Naive thymus-derived CD4-positive, alpha-beta T cell (primary cell): Measurements from ENCODE around the gene CEPT1. TPM values are rescaled to one million over a fixed set of nuclear protein-coding genes. Genes with fewer than 3 reads are reported as not detected.

Experiments used
- ATAC-seq: fragments of 150-1000 bp; cut with Tn5 transposase; 2 replicates; pipeline ENCODE4 v1.10.0; 2021; ENCODE audit warnings: mild to moderate bottlenecking, moderate library complexity
- CTCF ChIA-PET: fragments of 350-600 bp; sonication (Branson Sonifier 250); formaldehyde crosslinking; loops from one replicate; lab custom pipeline; 2021; ENCODE audit warnings: antibody characterized with exemption; lab: Charles Lee
- POLR2A ChIA-PET: fragments of 350-600 bp; sonication (Branson Sonifier 250); formaldehyde crosslinking; loops from one replicate; lab custom pipeline; 2021; ENCODE audit warnings: antibody characterized with exemption, inconsistent platforms; lab: Charles Lee
- DNase-seq, 9 donors: peaks; one replicate each; pipeline versions ENCODE4 v3.0.0 to v3.0.0-alpha.2; 2020 to 2022; ENCODE audit warnings: mixed read lengths in 1 of 9
- H3K27ac ChIP-seq: one replicate; pipeline ENCODE4 v1.7.0; 2013; ENCODE audit warnings: mild to moderate bottlenecking, low read depth, low read length, moderate library complexity
- H3K27me3 ChIP-seq, 2 donors: one replicate each; pipeline ENCODE4 v1.7.0; 2013; ENCODE audit warnings: low read length in 2 of 2, mild to moderate bottlenecking in 2 of 2, moderate library complexity in 2 of 2; ENCODE audit not compliant: control insufficient read depth in 2 of 2, insufficient read depth in 2 of 2
- H3K36me3 ChIP-seq, 3 experiments: 1 replicate in 2 of 3; 2 replicates in 1 of 3; pipeline ENCODE4 v1.7.0; 2013; ENCODE audit warnings: low read length in 3 of 3, mild to moderate bottlenecking in 3 of 3, moderate library complexity in 1 of 3; ENCODE audit not compliant: insufficient read depth in 3 of 3, control insufficient read depth in 2 of 3
- H3K4me1 ChIP-seq, 2 donors: one replicate each; pipeline ENCODE4 v1.7.0; 2013; ENCODE audit warnings: low read length in 2 of 2, mild to moderate bottlenecking in 2 of 2, moderate library complexity in 1 of 2; ENCODE audit not compliant: control insufficient read depth in 2 of 2, insufficient read depth in 2 of 2
- H3K4me3 ChIP-seq: 2 replicates; pipeline ENCODE4 v1.7.0; 2013; ENCODE audit warnings: mild to moderate bottlenecking, low read length
- H3K9me3 ChIP-seq, 3 experiments: 1 replicate in 2 of 3; 2 replicates in 1 of 3; pipeline ENCODE4 v1.7.0; 2013; ENCODE audit warnings: low read length in 3 of 3; ENCODE audit not compliant: control insufficient read depth in 2 of 3
- H3K27ac Mint-ChIP-seq, 9 donors: one replicate each; pipeline ENCODE4 v1.8.0; 2020 to 2022; ENCODE audit warnings: mixed read lengths in 9 of 9, mild to moderate bottlenecking in 8 of 9, moderate library complexity in 5 of 9, inconsistent platforms in 2 of 9
- H3K27me3 Mint-ChIP-seq, 5 donors: one replicate each; pipeline ENCODE4 v1.8.0; 2021 to 2022; ENCODE audit warnings: mixed read lengths in 5 of 5, mild to moderate bottlenecking in 1 of 5
- H3K36me3 Mint-ChIP-seq, 5 donors: one replicate each; pipeline ENCODE4 v1.8.0; 2020 to 2022; ENCODE audit warnings: mixed read lengths in 5 of 5, mild to moderate bottlenecking in 3 of 5, inconsistent platforms in 1 of 5
- H3K4me1 Mint-ChIP-seq, 7 donors: one replicate each; pipeline ENCODE4 v1.8.0; 2020 to 2022; ENCODE audit warnings: mixed read lengths in 7 of 7, mild to moderate bottlenecking in 3 of 7, inconsistent platforms in 1 of 7
- H3K4me3 Mint-ChIP-seq, 10 donors: one replicate each; pipeline ENCODE4 v1.8.0; 2020 to 2022; ENCODE audit warnings: mild to moderate bottlenecking in 10 of 10, mixed read lengths in 10 of 10, moderate library complexity in 6 of 10, inconsistent platforms in 2 of 10
- H3K9me3 Mint-ChIP-seq, 11 donors: one replicate each; pipeline ENCODE4 v1.8.0; 2020 to 2022; ENCODE audit warnings: mixed read lengths in 11 of 11, mild to moderate bottlenecking in 4 of 11, inconsistent platforms in 1 of 11, moderate library complexity in 1 of 11
- intact Hi-C, 2 donors: fragments of 100-400 bp; cut with micrococcal nuclease; formaldehyde crosslinking; loops; one replicate each; pipeline ENCODE4 v1.15.1; 2023
- polyA plus RNA-seq, 2 donors: library from polyadenylated mRNA; unstranded; fragments of 300-500 nt; fragmentation: Illumina TruSeq; gene quantifications; one replicate each; pipeline ENCODE4 v1.2.3, GENCODE V29; 2021
- total RNA-seq, 6 experiments: library from RNA in 5 of 6; stranded (reverse) in 5 of 6; gene quantifications; 1 replicate in 5 of 6; 2 replicates in 1 of 6; pipeline ENCODE4 v1.2.3 and lab custom pipeline; 2021 to 2026

CEPT1 gene
- total and polyA plus RNA-seq, 7 experiments from 2014 or later: 23.0 to 57.5 (median 39.7) TPM

DNA sequence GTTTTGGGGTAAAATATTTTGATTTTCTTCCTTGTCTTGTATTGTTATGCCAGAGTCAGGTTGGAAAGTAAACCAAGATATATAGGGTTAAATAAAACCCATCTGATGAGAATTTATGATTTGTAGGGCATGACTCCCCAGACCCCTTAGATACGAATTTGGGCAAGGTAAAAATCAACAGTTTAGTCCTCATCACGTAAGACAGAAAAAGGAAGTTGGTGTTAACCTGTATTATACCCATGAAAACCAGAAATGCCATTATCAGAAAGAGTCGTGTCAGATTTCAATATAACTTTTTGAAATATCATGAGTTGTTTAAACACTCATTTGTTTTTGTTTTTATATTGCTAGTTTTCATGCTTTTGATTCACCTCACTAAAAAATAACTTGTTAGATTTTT is 11.8 kb downstream of the CEPT1 start:
- Histone ChIP-seq H3K36me3 (peaks cover 0 to 33% (median 9%) of the 10 kb centered on the region in 3 experiments), H3K27ac (no peak overlapping the region)

DNA sequence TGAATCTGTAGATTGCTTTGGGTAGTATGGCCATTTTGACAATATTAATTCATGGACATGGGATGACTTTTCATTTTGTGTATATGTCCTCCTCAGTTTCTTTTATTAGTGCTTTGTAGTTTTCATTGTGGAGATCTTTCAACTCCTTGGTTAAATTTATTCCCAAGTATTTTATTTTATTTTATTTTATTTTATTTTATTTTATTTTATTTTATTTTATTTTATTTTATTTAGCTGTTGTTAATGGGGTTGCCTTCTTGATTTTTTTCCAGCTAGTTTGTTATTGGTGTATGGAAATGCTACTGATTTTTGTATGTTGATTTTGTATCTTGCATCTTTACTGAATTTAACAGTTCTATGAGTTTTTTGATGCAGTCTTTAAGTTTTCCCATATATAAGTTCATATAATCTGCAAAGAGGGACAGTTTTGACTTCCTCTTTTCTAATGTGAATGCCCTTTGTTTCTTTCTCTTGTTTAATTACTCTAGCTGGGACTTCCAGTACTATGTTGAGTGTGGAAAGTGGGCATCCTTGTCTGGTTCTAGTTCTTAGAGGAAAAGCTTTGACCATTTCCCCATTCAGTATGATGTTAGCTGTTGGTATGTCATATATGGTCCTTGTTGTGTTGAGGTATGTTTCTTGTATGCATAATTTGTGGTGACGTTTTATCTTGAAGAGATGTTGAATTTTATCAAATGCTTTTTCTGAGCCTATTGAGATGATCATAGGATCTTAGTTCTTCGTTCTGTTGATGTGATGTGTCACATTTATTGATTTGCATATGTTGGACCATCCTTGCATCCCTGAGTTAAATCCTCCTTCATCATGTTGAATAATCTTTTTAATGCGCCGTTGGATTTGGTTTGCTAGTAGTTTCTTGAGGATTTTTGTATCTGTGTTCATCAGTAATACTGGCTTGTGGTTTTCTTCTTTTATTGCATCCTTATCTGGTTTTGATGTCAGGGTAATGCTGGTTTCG is 14.3 kb downstream of the CEPT1 start:
- Histone ChIP-seq H3K36me3 (peaks cover 0 to 22% (median 0%) of the 10 kb centered on the region in 3 experiments), H3K27me3 (no peaks in the 10 kb centered on the region), H3K27ac (no peak overlapping the region), H3K4me1 (peaks cover 4 to 15% of the 10 kb centered on the region in 2 donors), H3K9me3 (no peaks in the 10 kb centered on the region), H3K4me3 (no peak overlapping the region)
- H3K9me3 Mint-ChIP-seq: no peaks in the 10 kb centered on the region
- intact Hi-C loops: no loop called here
- ChIA-PET CTCF (no interaction called here), POLR2A (interaction anchor here (0.7 kb wide), 1 partner anchor 58 kb away, joined by 3 read pairs; no protein-coding TSS in a partner anchor)
- peak overlapping the region in 3 of 9 donors; percentile 2 to 11 (median 10) for H3K27ac Mint-ChIP-seq
- ATAC-seq: no peak
- DNase-seq: no peak
- no peaks in the 10 kb centered on the region for H3K27me3 Mint-ChIP-seq
- H3K36me3 Mint-ChIP-seq: peaks cover 23 to 76% (median 54%) of the 10 kb centered on the region in 5 donors
- peaks cover 39 to 80% (median 70%) of the 10 kb centered on the region in 7 donors for H3K4me1 Mint-ChIP-seq
- H3K4me3 Mint-ChIP-seq: peak overlapping the region in 9 of 10 donors; percentile 2 to 51 (median 44)

More for the DNA sequence above, 11.8 kb downstream of the CEPT1 start:
- peaks cover 24 to 79% (median 64%) of the 10 kb centered on the region in 5 donors for H3K36me3 Mint-ChIP-seq
- intact Hi-C loops: no loop called here
- no peaks in the 10 kb centered on the region for H3K9me3 ChIP-seq
- H3K4me3 Mint-ChIP-seq: peak overlapping the region in 9 of 10 donors; percentile 40 to 74 (median 58)
- ChIA-PET CTCF (interaction anchor here (0.8 kb wide), 1 partner anchor 183 kb away, joined by 3 read pairs; no protein-coding TSS in a partner anchor), POLR2A (interaction anchor here (1.2 to 1.6 kb wide), 3 partner anchors 12 to 67 kb away, joined by 3 to 6 read pairs (median 5); partner anchors contain the start of genes CEPT1 and DRAM2)
- DNase-seq: no peak
- H3K4me1 Mint-ChIP-seq: peaks cover 50 to 97% (median 87%) of the 10 kb centered on the region in 7 donors
- no peaks in the 10 kb centered on the region for H3K9me3 Mint-ChIP-seq
- no peak overlapping the region for H3K4me3 ChIP-seq
- peak overlapping the region in 8 of 9 donors; percentile 0 to 81 (median 63) for H3K27ac Mint-ChIP-seq
- no peak for ATAC-seq
- H3K27me3 Mint-ChIP-seq: no peaks in the 10 kb centered on the region
- H3K4me1 ChIP-seq: peaks cover 4 to 22% of the 10 kb centered on the region in 2 donors
- no peaks in the 10 kb centered on the region for H3K27me3 ChIP-seq

DNA sequence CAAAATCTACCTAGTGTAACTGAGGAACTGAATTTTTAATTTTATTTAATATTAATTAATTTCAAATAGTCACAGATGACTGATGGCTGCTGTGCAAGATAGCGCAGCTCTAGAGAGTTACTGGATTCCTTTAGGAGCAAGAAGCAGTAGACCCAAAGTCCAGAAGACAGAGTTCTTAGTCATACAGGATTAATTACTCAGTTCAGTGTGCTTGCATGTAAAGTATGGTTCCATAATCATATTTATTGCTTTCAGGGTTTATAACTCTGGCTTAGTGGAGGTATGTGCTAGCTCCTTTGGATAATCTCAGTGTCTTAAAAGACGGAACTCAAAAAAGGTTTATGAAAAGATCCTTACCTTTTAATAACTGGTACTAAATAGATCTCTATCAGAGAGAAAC is 17.4 kb downstream of the CEPT1 start:
- H3K4me3 Mint-ChIP-seq: no peak overlapping the region
- no peaks in the 10 kb centered on the region for H3K9me3 Mint-ChIP-seq
- H3K27ac ChIP-seq: no peak overlapping the region
- POLR2A ChIA-PET: interaction anchor here (0.7 kb wide), 1 partner anchor 18 kb away, joined by 4 read pairs; no protein-coding TSS in a partner anchor
- intact Hi-C loops: no loop called here
- H3K27ac Mint-ChIP-seq: no peak overlapping the region
- peaks cover 0 to 24% (median 7%) of the 10 kb centered on the region in 3 experiments for H3K36me3 ChIP-seq
- H3K4me1 ChIP-seq: peaks cover 2 to 9% of the 10 kb centered on the region in 2 donors
- no peak for DNase-seq
- ATAC-seq: no peak
- CTCF ChIA-PET: no interaction called here
- peaks cover 25 to 65% (median 48%) of the 10 kb centered on the region in 5 donors for H3K36me3 Mint-ChIP-seq
- no peak overlapping the region for H3K4me3 ChIP-seq
- H3K27me3 ChIP-seq: no peaks in the 10 kb centered on the region
- no peaks in the 10 kb centered on the region for H3K9me3 ChIP-seq
- H3K4me1 Mint-ChIP-seq: peaks cover 31 to 73% (median 60%) of the 10 kb centered on the region in 7 donors
- H3K27me3 Mint-ChIP-seq: no peaks in the 10 kb centered on the region

DNA sequence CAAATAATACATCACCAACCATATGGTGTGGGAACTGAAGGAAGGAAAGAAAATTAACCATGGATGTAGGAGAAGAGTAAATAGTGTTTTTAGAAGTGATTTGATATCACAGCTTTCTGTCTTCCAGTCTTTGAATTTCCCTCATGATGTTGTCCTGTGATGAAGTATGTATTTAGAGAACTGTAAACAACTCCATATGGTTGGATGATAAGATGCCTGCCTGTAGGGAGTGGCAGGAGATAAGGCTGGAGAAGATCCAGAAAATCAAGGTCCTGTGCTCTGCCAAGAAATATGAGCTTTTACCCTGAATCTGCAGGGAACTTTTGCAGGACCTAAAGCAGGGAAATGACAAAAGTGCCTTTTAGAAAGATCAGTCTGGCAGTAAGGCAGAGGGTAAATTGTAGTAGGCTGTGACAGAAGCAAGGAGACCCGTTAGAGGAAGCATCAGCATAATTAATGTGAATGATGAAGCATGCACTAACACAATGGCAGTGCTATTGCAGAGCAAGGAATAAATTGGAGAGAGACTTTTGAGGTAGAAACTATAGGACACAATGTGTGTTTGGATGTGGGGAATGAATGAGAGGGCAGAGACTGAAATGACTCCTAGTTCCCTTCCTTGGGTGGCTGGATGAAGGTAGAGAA is 21.9 kb downstream of the CEPT1 start:
- H3K4me1 Mint-ChIP-seq: peaks cover 8 to 51% (median 33%) of the 10 kb centered on the region in 7 donors
- H3K4me3 ChIP-seq: no peak overlapping the region
- intact Hi-C loops: loop anchor here in 1 of 2 donors (2.0 kb wide), 1 partner anchor 15 kb away; no protein-coding TSS in a partner anchor
- H3K36me3 ChIP-seq: peaks cover 0 to 19% (median 7%) of the 10 kb centered on the region in 3 experiments
- H3K9me3 ChIP-seq: no peaks in the 10 kb centered on the region
- H3K9me3 Mint-ChIP-seq: no peaks in the 10 kb centered on the region
- H3K27me3 ChIP-seq: no peaks in the 10 kb centered on the region
- peak overlapping the region in 8 of 9 donors; percentile 4 to 66 (median 22) for H3K27ac Mint-ChIP-seq
- ATAC-seq (no peak), DNase-seq (no peak)
- H3K27me3 Mint-ChIP-seq: no peaks in the 10 kb centered on the region
- peaks cover 8 to 30% (median 17%) of the 10 kb centered on the region in 5 donors for H3K36me3 Mint-ChIP-seq
- CTCF ChIA-PET: no interaction called here
- no peak overlapping the region for H3K4me3 Mint-ChIP-seq
- no peaks in the 10 kb centered on the region for H3K4me1 ChIP-seq
- no peak overlapping the region for H3K27ac ChIP-seq
- POLR2A ChIA-PET: interaction anchor here (1.4 to 1.5 kb wide), 2 partner anchors 21 to 26 kb away, joined by 3 to 4 read pairs; no protein-coding TSS in a partner anchor

DNA sequence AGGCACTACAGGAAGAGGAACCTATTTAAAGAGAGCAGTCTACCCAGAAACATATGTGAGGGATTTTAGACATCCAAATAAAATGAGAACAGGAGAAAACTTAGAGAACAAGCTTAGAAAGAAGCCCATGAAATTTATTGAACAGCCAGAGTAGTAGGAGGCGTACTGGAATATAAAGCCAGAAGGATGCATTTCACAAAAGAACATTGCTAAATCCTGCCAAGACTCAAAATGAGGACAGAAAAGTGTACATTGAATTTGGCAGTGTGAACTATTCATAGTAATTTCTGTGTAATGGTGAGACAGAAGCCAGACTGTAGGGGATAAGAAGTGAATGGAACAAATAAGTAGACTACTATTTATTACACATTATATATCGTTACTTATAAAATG is 22.5 kb downstream of the CEPT1 start:
- ChIA-PET CTCF (no interaction called here), POLR2A (interaction anchor here (0.8 to 1.5 kb wide), 3 partner anchors 21 to 258 kb away, joined by 3 to 4 read pairs (median 3); no protein-coding TSS in a partner anchor)
- Histone ChIP-seq H3K27ac (no peak overlapping the region), H3K27me3 (no peaks in the 10 kb centered on the region), H3K36me3 (peaks cover 0 to 19% (median 7%) of the 10 kb centered on the region in 3 experiments), H3K4me1 (no peaks in the 10 kb centered on the region), H3K9me3 (no peaks in the 10 kb centered on the region), H3K4me3 (no peak overlapping the region)
- Mint-ChIP-seq H3K36me3 (peaks cover 8 to 30% (median 17%) of the 10 kb centered on the region in 5 donors), H3K9me3 (no peaks in the 10 kb centered on the region), H3K4me3 (no peak overlapping the region), H3K27ac (peak overlapping the region in 7 of 9 donors; percentile 4 to 66 (median 16)), H3K27me3 (no peaks in the 10 kb centered on the region), H3K4me1 (peaks cover 8 to 51% (median 33%) of the 10 kb centered on the region in 7 donors)
- ATAC-seq: no peak
- DNase-seq: no peak
- intact Hi-C loops: loop anchor here in 1 of 2 donors (2.0 kb wide), 1 partner anchor 16 kb away; no protein-coding TSS in a partner anchor

DNA sequence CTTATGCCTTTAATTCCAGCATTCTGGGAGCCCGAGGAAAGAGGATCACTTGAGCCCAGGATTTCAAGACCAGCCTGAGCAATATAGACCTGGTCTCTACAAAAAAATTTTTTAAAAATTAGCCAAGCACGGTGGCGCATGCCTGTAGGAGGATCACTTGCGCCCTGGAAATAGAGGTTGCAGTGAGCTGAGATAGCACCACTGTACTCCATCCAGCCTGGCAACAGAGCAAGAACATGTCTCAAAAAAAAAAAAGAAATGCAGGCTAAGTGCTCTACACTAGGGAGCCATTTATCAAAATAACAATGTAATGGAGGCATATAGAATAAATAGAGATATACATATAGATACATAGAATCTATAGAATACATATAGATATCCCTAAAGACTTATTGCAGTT is 23.3 kb downstream of the CEPT1 start:
- Histone ChIP-seq H3K4me1 (no peaks in the 10 kb centered on the region), H3K9me3 (no peaks in the 10 kb centered on the region), H3K27ac (no peak overlapping the region), H3K4me3 (no peak overlapping the region), H3K36me3 (peaks cover 0 to 24% (median 7%) of the 10 kb centered on the region in 3 experiments), H3K27me3 (no peaks in the 10 kb centered on the region)
- H3K36me3 Mint-ChIP-seq: peaks cover 8 to 37% (median 22%) of the 10 kb centered on the region in 5 donors
- H3K4me3 Mint-ChIP-seq: no peak overlapping the region
- peak overlapping the region in 1 of 9 donors; percentile 47 for H3K27ac Mint-ChIP-seq
- peaks cover 8 to 51% (median 33%) of the 10 kb centered on the region in 7 donors for H3K4me1 Mint-ChIP-seq
- ATAC-seq (no peak), DNase-seq (no peak)
- CTCF ChIA-PET: no interaction called here
- H3K27me3 Mint-ChIP-seq: no peaks in the 10 kb centered on the region
- POLR2A ChIA-PET: interaction anchor here (0.8 to 1.4 kb wide), 2 partner anchors 20 to 259 kb away, joined by 3 to 4 read pairs; no protein-coding TSS in a partner anchor
- no peaks in the 10 kb centered on the region for H3K9me3 Mint-ChIP-seq
- intact Hi-C loops: loop anchor here in 1 of 2 donors (2.0 kb wide), 1 partner anchor 17 kb away; no protein-coding TSS in a partner anchor
